Activated T-cell treated with anti-CD3 and anti-CD28 coated beads, Interleukin-2, amount 50 U/mL, for 72 hours (primary cell): Measurements from ENCODE around the gene CNTFR. TPM values are rescaled to one million over a fixed set of nuclear protein-coding genes. Genes with fewer than 3 reads are reported as not detected.

Experiments used
- ATAC-seq, 2 donors: fragments of 150-1000 bp; cut with Tn5 transposase; replicated peaks in 1 of 2; 2 replicates each; pipeline ENCODE4 v1.10.0; 2021; ENCODE audit warnings: moderate library complexity in 2 of 2, mild to moderate bottlenecking in 1 of 2
- DNase-seq, 2 donors: peaks; one replicate each; pipeline ENCODE4 v3.0.0; 2021 to 2022; ENCODE audit warnings: mixed read lengths in 1 of 2
- H3K27ac Mint-ChIP-seq: one replicate; pipeline ENCODE4 v1.8.0; 2022; ENCODE audit warnings: mild to moderate bottlenecking, moderate library complexity, mixed read lengths
- H3K27me3 Mint-ChIP-seq: one replicate; pipeline ENCODE4 v1.8.0; 2022; ENCODE audit warnings: low read depth, mixed read lengths
- H3K36me3 Mint-ChIP-seq, 2 donors: one replicate each; pipeline ENCODE4 v1.8.0; 2022; ENCODE audit warnings: mixed read lengths in 2 of 2, mild to moderate bottlenecking in 1 of 2; ENCODE audit not compliant: insufficient read depth in 2 of 2
- H3K4me1 Mint-ChIP-seq: one replicate; pipeline ENCODE4 v1.8.0; 2022; ENCODE audit warnings: low read depth, mixed read lengths
- H3K4me3 Mint-ChIP-seq, 2 donors: one replicate each; pipeline ENCODE4 v1.8.0; 2022; ENCODE audit warnings: mild to moderate bottlenecking in 2 of 2, mixed read lengths in 2 of 2, moderate library complexity in 2 of 2
- H3K9me3 Mint-ChIP-seq, 2 donors: one replicate each; pipeline ENCODE4 v1.8.0; 2022; ENCODE audit warnings: mixed read lengths in 2 of 2
- total RNA-seq, 2 donors: library from RNA; stranded (reverse); gene quantifications; one replicate each; pipeline ENCODE4 v1.2.3, GENCODE V29; 2022

Gene CNTFR
- total RNA-seq, 2 donors from 2014 or later, result not detected

- Mint-ChIP-seq H3K36me3 (no peaks in the 10 kb centered on the region), H3K27me3 (no peaks in the 10 kb centered on the region), H3K4me1 (no peaks in the 10 kb centered on the region), H3K27ac (no peak overlapping the region), H3K9me3 (no peaks in the 10 kb centered on the region), H3K4me3 (no peak overlapping the region)
- ATAC-seq (no peak), DNase-seq (no peak)
These were observed 75.8 kb downstream of the CNTFR start for GRCh38 chr9:34513567-34514214.

- H3K4me1 Mint-ChIP-seq, result no peaks in the 10 kb centered on the region
- H3K9me3 Mint-ChIP-seq, result no peaks in the 10 kb centered on the region
- no peak overlapping the region for H3K27ac Mint-ChIP-seq
- H3K4me3 Mint-ChIP-seq, result no peak overlapping the region
- DNase-seq (no peak), ATAC-seq (peak in 1 of 2 donors; percentile 32)
- no peaks in the 10 kb centered on the region for H3K27me3 Mint-ChIP-seq
- H3K36me3 Mint-ChIP-seq, result no peaks in the 10 kb centered on the region
These were observed 77.1 kb downstream of the CNTFR start for GRCh38 chr9:34512131-34513078.

- no peak for DNase-seq
- Mint-ChIP-seq H3K36me3 (no peaks in the 10 kb centered on the region), H3K4me1 (no peaks in the 10 kb centered on the region), H3K4me3 (no peak overlapping the region), H3K9me3 (no peaks in the 10 kb centered on the region), H3K27me3 (no peaks in the 10 kb centered on the region), H3K27ac (no peak overlapping the region)
- ATAC-seq, result no peak
These were observed 78.7 kb downstream of the CNTFR start for GRCh38 chr9:34510497-34511468.

- DNase-seq, result no peak
- H3K9me3 Mint-ChIP-seq, result no peaks in the 10 kb centered on the region
- H3K36me3 Mint-ChIP-seq, result no peaks in the 10 kb centered on the region
- H3K4me3 Mint-ChIP-seq, result no peak overlapping the region
- no peaks in the 10 kb centered on the region for H3K4me1 Mint-ChIP-seq
- peaks cover 5% of the 10 kb centered on the region for H3K27me3 Mint-ChIP-seq
- no peak overlapping the region for H3K27ac Mint-ChIP-seq
- no peak for ATAC-seq
These were observed 80.6 kb downstream of the CNTFR start for GRCh38 chr9:34508951-34509350.

GRCh38 chr9:34508463-34508862 lies 81.1 kb downstream of the CNTFR start:
- no peaks in the 10 kb centered on the region for H3K4me1 Mint-ChIP-seq
- DNase-seq, result no peak
- no peak overlapping the region for H3K4me3 Mint-ChIP-seq

GRCh38 chr9:34507966-34508365 lies 81.6 kb downstream of the CNTFR start:
- ATAC-seq (no peak), DNase-seq (no peak)
- no peaks in the 10 kb centered on the region for H3K9me3 Mint-ChIP-seq
- no peaks in the 10 kb centered on the region for H3K4me1 Mint-ChIP-seq
- no peak overlapping the region for H3K4me3 Mint-ChIP-seq
- H3K27me3 Mint-ChIP-seq, result peaks cover 5% of the 10 kb centered on the region
- H3K36me3 Mint-ChIP-seq, result no peaks in the 10 kb centered on the region
- no peak overlapping the region for H3K27ac Mint-ChIP-seq

More at GRCh38 chr9:34508463-34508862, 81.1 kb downstream of the CNTFR start:
- ATAC-seq, result no peak
- Mint-ChIP-seq H3K36me3 (no peaks in the 10 kb centered on the region), H3K27me3 (peaks cover 5% of the 10 kb centered on the region), H3K27ac (no peak overlapping the region), H3K9me3 (no peaks in the 10 kb centered on the region)

GRCh38 chr9:34507556-34507955 lies 82.0 kb downstream of the CNTFR start:
- Mint-ChIP-seq H3K27me3 (peaks cover 5% of the 10 kb centered on the region), H3K4me3 (no peak overlapping the region), H3K9me3 (no peaks in the 10 kb centered on the region), H3K36me3 (no peaks in the 10 kb centered on the region), H3K27ac (no peak overlapping the region), H3K4me1 (no peaks in the 10 kb centered on the region)
- no peak for ATAC-seq
- DNase-seq, result no peak

GRCh38 chr9:34506623-34507022 lies 82.9 kb downstream of the CNTFR start:
- Mint-ChIP-seq H3K4me3 (no peak overlapping the region), H3K4me1 (no peaks in the 10 kb centered on the region), H3K9me3 (no peaks in the 10 kb centered on the region), H3K36me3 (no peaks in the 10 kb centered on the region), H3K27me3 (peaks cover 5% of the 10 kb centered on the region), H3K27ac (no peak overlapping the region)
- no peak for DNase-seq
- ATAC-seq, result no peak

- Mint-ChIP-seq H3K27me3 (peaks cover 5% of the 10 kb centered on the region), H3K36me3 (no peaks in the 10 kb centered on the region), H3K4me3 (no peak overlapping the region), H3K27ac (no peak overlapping the region), H3K4me1 (peaks cover 1% of the 10 kb centered on the region), H3K9me3 (no peaks in the 10 kb centered on the region)
- ATAC-seq (no peak), DNase-seq (no peak)
These were observed 84.0 kb downstream of the CNTFR start for GRCh38 chr9:34505370-34506120.

GRCh38 chr9:34503406-34503805 lies 86.1 kb downstream of the CNTFR start:
- DNase-seq, result no peak
- Mint-ChIP-seq H3K36me3 (no peaks in the 10 kb centered on the region), H3K4me1 (peaks cover 15% of the 10 kb centered on the region), H3K27ac (no peak overlapping the region), H3K4me3 (no peak overlapping the region), H3K9me3 (no peaks in the 10 kb centered on the region), H3K27me3 (peaks cover 5% of the 10 kb centered on the region)
- ATAC-seq, result no peak

- Mint-ChIP-seq H3K27me3 (peaks cover 6% of the 10 kb centered on the region), H3K27ac (no peak overlapping the region), H3K4me3 (no peak overlapping the region), H3K4me1 (peaks cover 15% of the 10 kb centered on the region), H3K9me3 (no peaks in the 10 kb centered on the region), H3K36me3 (no peaks in the 10 kb centered on the region)
- no peak for DNase-seq
- ATAC-seq, result no peak
These were observed 86.6 kb downstream of the CNTFR start for GRCh38 chr9:34502891-34503290.

- peaks cover 15% of the 10 kb centered on the region for H3K4me1 Mint-ChIP-seq
- H3K27me3 Mint-ChIP-seq, result peaks cover 10% of the 10 kb centered on the region
- no peak for ATAC-seq
- no peaks in the 10 kb centered on the region for H3K9me3 Mint-ChIP-seq
- H3K36me3 Mint-ChIP-seq, result no peaks in the 10 kb centered on the region
- no peak overlapping the region for H3K4me3 Mint-ChIP-seq
- H3K27ac Mint-ChIP-seq, result no peak overlapping the region
- DNase-seq, result no peak
These were observed 87.1 kb downstream of the CNTFR start for GRCh38 chr9:34502471-34502870.
